A204.1 (cell line): ENCODE data around the gene CHCT1.
"Not testable (repeated sequence)": the region's sequence is repeated elsewhere in the genome, so short reads cannot be mapped to it uniquely, and the experiment has no call there.

ENCODE experiments used
- FAIRE-seq: peaks from 2 replicates; lab custom pipeline; 2012; peaks lifted over from hg19 to GRCh38; lab: Jason Lieb, UNC

The CHCT1 gene

DNA sequence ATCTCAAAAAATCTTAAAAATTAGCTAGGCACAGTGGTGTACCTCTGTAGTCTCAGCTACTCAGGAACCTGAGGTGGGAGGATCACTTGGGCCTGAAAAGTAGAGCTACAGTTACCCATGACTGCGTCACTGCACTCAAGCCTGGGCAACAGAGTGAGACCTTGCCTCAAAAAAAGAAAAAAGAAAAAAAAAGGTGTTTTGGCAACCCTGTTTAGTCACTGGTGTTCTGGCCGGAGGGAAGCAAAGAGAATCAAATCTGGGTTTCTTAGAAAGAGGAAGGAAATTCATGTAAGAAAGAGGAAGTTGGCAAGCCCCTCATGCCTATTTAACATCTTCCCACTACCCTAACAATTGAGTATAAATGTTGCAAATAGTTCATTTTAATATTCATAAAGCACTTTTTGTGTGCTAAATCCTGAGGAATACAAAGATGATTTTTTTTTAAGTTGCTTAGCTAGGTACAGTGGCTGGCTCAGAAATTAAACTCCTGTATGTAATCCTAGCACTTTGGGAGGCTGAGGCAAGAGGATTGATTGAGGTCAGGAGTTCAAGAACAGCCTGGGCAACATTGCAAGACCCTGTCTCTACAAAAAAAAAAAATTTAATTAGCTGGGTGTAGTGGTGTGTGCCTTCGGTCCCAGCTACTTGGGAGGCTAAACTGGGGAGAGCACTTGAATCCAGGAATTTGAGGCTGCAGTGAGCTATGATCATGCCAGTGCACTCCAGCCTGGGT, 23.9 kb upstream of the CHCT1 start:
- FAIRE-seq = no peak

DNA sequence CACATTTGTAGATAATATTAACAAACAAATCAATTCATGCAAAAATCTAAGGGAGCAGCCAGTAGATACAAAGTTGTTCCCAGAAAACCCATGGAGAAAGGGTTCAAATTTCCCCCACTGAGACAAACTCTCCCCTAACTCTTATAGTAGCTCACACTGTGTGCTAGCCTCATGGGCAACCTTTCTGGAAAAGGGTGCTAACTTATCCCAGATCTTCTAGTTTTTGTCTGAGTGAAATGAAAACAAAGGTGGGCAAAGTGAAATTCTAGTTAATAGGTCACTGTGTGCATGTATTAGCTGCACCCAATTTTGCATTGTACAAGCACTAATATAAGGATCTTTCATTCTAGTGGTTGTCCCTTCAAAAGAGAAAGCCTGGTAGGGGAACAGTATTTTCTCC, 20.5 kb upstream of the CHCT1 start:
- no peak for FAIRE-seq

DNA sequence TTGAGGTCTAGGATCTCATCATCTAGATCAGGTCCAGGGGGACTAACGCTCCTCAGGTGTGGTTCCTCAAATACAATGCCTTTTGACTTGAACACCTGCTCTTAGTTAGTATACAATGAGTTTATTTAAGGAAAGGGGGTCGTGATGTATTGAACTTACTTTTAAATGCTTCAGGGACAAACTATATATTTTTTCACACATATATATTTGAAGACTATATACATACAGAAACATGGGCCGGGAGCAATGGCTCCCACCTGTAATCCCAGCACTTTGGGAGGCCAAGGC, 18.8 kb upstream of the CHCT1 start:
- FAIRE-seq = no peak

GRCh38 chr17:60403962-60404361, 18.3 kb upstream of the CHCT1 start:
- no peak for FAIRE-seq

DNA sequence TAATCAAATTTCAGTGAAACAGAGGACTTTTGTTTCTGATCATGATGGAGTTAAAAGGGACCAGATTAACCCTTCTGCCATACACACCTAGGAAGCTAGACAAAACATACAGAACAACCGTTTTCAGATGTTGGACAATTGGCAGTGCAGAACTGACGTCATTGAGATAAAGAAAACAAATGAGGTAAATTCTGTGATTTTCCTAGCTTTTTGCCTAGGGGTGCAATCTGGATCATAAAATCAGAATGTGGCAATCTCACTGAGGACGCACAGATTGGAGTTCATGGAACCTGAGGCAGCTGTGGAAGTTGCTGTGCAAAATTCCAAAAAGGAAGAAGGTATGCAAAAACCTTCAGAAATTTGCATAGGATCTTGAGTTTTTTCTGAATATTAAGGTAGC, 15.4 kb upstream of the CHCT1 start:
- no peak for FAIRE-seq

GRCh38 chr17:60410001-60410400, 12.3 kb upstream of the CHCT1 start:
- no peak for FAIRE-seq

DNA sequence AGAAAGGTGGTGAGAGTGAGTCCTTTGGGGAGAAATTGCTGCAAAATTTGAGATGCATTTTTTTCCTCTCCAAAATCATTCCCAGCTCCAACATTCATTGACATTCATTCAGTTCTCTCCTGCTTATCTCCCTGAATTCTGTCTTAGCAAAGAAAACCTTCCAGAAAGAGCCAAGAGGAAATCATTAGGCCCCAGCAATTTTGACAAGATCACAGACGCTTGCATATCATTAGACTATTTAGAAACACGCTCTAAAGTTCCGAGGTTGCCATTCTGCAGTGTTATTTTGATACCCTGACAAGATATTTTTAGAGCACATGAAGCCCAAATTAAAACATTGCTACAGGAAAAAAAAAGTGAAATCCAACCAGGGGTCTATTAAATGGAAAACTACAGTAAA, 9.6 kb upstream of the CHCT1 start:
- FAIRE-seq = no peak

DNA sequence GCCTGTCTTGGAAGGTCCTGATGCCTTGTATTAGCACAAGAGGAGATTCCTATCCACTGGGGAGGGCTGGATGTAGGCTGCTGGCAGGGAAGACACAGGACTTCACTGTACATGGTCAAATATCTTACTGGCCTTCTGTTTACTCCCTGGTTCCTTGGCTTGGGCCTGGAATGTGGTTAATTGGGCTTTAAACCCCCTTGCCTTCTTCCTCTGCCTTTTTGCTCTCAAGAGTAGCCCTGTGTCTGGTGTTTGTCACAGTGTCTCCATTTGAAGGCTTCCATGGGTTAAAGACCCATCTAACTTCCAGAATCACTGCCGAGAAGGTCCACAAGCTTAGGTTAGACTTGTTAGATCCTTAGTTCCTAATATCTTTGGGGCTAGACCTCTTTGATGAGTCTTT, 7.1 kb upstream of the CHCT1 start:
- no peak for FAIRE-seq

DNA sequence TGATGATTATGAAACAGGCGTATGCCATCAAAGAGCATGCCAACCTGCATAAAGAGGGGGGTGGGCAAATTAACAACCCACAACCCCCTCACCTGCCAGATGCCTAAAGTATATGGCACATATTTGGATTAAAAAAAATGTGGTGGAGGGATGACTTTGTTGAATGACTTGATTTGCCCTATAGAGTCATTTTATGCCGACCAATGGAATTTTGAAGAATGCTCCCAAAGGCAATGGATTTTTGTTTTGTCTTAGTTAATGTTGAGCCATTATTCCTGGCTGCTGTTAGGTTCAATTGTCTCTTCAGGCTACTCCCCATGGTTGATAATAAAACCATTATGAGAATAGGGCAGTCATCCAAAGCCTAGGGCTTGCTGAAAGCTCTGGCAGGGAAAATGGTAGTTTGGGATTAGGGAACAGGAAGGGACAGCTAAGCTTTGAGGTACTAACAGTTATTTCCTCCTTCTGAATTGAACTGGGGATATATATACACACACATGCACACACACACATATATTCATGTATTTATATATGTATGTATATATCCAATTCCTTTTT, 5.8 kb upstream of the CHCT1 start:
- FAIRE-seq = no peak

DNA sequence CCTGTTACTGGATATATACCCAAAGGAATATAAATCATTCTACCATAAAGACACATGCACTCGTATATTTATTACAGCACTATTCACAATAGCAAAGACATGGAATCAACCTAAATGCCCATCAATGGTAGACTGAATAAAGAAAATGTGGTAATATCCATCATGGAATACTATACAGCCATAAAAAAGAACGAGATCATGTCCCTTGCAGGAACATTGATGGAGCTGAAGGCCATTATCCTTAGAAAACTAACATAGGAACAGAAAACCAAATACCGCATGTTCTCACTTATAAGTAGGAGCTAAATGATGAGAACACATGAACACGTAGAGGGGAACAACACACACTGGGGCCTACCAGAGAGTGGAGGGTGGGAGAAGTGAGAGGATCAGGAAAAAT, 3.3 kb upstream of the CHCT1 start:
- FAIRE-seq = not testable (repeated sequence)

- FAIRE-seq = not testable (repeated sequence)
Measured at GRCh38 chr17:60419875-60420274, 2.4 kb upstream of the CHCT1 start.

DNA sequence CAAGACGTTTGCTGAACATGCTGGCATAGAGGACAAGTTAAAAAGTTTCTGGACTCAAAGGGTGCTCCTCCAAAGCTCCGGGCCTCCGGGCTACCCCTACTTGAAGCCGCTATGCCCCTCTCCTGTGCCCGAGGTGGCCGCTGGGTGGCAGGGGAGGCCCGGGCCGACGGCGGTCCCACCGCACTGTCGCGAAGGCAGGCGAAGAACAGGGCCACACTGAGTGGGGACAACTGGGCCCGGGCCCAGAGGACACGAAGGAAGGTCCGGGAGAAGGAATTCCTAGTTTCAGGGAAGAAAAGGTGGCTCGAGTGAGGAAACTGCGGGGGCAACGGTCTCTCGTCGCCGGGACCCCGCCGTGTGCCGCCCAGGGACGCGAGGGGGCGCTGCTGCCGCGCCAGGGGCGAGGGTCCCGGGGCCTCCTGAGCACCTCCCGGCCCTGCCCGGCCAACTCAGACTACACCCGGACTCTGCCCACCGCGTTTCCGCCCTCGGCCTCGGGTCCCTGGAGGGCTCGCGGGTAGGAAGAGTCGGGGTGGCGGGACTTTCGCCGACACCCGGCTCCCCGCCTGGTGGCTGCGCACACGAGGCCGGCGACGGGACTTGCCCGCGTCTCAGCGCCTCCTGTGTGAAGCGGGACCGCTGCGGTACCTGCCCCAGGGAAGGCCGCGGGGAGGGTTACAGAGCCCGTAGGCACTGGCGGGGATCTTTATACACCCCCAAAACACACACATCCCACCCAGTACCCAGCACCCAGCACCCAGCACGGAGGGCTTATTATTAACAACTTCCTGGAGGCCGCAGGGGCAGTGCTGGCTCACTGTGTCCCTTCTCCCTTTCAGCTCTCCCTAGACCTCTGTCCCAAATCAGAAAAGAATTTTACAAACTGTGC, 772 bp upstream of the CHCT1 start:
- FAIRE-seq = no peak

DNA sequence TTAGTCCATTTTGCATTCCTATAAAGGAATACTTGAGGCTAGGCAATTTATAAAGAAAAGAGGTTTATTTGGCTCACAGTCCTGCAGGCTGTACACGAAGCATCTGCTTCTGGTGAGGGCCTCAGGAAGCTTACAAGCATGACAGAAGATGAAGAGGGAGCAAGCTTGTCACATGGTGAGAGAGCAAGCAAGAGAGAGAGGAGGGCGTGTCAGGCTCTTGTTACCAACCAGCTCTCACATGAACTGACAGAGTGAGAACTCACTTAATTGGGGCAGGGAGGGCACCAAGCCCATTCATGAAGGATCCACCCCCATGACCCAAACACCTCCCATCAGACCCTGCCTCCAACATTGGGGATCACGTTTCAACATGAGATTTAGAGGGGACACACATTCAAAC, 1.6 kb downstream of the CHCT1 start:
- FAIRE-seq = no peak

GRCh38 chr17:60425626-60426025, 3.3 kb downstream of the CHCT1 start:
- FAIRE-seq = no peak

- FAIRE-seq = no peak
Measured at GRCh38 chr17:60426596-60426995, 4.3 kb downstream of the CHCT1 start.

DNA sequence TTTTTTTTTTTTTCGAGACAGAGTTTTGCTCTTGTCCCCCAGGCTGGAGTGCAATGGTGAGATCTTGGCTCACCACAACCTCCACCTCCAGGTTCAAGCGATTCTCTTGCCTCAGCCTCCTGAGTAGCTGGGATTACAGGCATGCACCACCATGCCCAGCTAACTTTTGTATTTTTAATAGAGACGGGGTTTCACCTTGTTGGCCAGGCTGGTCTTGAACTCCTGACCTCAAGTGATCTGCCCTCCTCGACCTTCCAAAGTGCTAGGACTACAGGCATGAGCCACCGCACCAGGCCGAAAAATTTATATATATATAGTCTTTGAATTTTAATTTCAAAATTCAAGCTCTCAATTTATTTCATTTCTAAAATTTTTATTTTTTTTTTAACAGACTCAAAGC, 6.2 kb downstream of the CHCT1 start:
- not testable (repeated sequence) for FAIRE-seq

- not testable (repeated sequence) for FAIRE-seq
Measured at GRCh38 chr17:60430561-60430960, 8.3 kb downstream of the CHCT1 start.

DNA sequence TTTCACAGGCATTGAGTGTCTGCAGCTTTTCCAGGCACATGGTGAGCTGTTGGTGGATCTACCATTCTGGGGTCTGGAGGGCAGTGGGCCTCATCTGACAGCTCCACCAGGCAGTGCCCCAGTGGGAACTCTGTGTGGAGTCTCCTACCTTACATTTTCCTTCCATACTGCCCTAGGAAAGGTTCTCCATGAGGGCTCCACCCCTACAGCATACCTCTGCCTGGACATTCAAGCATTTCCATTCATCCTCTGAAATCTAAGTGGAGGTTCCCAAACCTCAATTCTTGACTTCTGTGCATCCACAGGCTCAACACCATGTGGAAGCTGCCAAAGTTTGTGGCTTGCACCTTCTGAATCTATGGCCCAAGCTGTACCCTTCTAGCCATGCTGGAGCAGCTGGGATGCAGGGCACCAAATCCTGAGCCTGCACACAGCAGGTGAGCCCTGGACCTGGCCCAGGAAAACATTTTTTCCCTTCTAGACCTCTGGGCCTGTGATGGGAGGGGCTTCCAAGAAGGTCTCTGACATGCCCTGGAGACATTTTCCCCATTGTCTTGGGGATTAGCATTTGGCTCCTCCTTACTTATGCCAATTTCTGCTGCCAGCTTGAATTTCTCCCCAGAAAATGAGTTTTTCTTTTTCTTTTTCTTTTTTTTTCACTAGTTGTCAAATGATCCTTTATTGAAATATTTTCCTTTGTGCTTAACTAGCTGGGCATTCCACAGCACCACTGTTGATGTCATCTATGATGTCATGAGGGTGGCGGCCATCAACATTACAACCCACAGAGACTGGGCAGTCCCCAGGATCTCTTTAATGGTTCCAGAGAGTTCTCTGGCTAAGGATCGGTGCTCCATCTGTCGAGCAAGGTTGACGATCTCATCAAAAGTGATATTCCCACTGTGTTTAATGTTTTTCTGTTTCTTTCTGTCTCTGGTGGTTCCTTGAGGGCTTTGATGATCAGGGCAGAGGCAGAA, 11.0 kb downstream of the CHCT1 start:
- not testable (repeated sequence) for FAIRE-seq

- FAIRE-seq = peak; percentile 92
Measured at GRCh38 chr17:60435244-60436167, 13.2 kb downstream of the CHCT1 start.

DNA sequence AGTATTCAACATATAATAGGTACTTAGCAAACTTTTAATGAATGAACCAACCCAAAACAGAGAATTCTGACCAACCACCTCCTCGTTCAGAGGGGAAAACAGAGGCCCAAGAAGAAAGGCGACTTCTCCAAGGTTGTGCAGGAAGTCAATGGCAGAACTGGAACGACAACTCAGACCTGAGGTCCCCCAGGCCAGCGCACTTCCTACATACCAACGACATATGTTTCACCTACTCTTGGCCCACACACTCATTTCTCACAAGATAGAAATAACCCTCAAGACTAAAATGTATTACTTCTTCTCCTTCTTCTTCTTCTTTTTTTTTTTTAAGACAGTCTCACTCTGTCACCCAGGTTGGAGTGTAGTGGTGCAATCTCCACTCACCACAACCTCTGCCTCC, 14.4 kb downstream of the CHCT1 start:
- no peak for FAIRE-seq

GRCh38 chr17:60439501-60439900, 17.2 kb downstream of the CHCT1 start:
- FAIRE-seq = no peak
